ENCODE measurements around the gene SNAP47.

The SNAP47 gene

DNA sequence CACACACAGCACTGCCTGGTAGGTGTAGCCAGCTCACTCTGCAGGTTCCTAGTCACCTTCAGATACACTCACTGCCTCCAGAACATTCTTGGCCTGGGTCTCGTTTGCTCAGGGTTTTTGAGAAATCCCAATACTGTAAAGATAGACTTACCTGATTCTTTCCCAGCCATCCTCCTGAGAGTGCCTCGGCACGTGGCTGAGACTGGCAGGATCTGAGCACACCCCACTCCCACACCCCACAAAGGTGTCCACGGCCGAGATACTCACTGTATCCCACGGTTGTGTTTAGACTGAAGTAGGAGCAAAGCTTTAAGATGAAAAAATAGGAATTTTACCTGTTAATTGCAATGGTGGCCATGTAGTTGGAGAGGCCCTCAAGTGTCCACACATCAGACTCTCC lies 33.4 kb downstream of the SNAP47 start:
- no peak for ATAC-seq (replicated peaks; ENCODE audit: extremely low read depth, poor library complexity, severe bottlenecking)
- Mint-ChIP-seq H3K9me3 (no peaks in the 10 kb centered on the region), H3K4me1 (peaks cover 67% of the 10 kb centered on the region), H3K4me3 (no peak overlapping the region), H3K36me3 (ENCODE audit: insufficient read depth) (peaks cover 14% of the 10 kb centered on the region), H3K27ac (ENCODE audit: low read depth) (no peak overlapping the region), H3K27me3 (no peaks in the 10 kb centered on the region)
- no peak for DNase-seq (ENCODE audit: low spot score in 2 of 2)

DNA sequence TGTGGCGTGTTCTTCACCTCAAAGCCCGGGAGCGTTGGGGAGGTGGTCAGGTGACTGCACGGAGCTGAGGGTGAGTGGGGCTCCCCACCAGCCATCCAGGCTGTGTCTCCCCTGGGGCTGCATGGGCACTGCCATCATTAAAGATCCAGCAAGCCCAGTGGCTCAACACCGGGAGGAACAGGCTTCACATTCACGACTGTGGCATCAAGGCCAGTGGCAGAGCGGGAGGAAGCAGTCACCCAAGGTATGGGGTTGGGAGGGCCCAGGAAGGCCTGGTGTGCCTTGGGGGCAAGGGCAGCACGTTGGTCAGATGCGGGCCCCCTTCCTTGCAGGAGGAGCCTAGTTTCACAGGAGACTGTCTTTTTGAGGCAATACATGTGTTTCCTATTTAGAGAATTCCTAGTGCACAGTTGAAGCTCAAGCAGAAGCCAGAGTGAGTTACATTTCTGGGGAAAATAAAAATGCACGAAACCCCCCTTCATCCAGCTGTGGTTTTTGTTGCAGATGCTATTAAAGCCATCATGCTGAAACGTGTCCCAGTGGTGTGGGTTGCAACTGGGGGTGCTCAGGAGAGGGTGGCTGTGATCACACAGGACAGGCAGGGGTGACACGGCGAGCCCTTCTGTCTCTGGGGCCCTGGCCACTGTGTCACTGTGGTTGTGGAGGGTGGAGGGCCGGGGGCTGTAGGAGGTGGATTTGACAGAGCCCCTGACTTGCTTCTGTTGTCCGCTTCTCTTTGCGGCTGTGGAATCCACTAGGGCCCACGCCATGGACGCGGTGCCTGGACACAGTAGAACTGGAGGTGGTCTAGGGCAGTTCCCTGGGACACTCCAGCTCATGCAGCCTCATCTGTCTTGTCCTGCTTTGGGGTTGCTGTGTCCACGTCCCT lies 34.1 kb downstream of the SNAP47 start:
- no peak for DNase-seq (ENCODE audit: low spot score in 2 of 2)

DNA sequence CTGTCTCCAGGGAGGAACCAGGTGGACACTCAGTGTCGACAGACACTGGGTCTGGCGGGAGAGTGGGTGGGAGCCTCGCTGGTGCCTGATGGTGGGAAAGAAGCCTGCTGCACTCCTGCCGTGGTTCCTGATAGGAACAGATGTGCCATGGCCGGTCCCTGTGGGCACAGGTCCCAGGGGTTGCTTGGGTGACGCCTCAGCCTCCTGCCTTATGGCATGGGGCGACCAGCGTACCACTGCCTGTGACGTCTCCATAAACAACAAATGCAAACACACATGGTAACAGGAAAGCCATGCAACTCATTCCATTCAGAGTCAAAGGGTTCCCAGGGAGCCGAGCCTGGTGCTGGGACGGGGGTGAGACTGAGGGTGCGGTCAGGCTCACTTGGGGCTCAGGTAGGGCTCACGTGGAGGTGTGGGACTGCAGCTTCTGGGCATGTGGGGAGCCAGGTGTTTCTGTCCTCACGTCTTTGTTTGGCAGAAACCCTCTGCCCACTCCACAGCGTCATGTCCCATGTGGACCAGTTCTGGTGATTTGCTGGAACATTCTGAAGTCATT lies 34.8 kb downstream of the SNAP47 start:
- no peak for DNase-seq (ENCODE audit: low spot score in 2 of 2)
- H3K27me3 Mint-ChIP-seq: no peaks in the 10 kb centered on the region

More for the DNA sequence above, 34.1 kb downstream of the SNAP47 start:
- H3K36me3 Mint-ChIP-seq (ENCODE audit: insufficient read depth): peaks cover 11% of the 10 kb centered on the region
- ATAC-seq (replicated peaks; ENCODE audit: extremely low read depth, poor library complexity, severe bottlenecking): no peak
- H3K9me3 Mint-ChIP-seq: no peaks in the 10 kb centered on the region
- H3K4me3 Mint-ChIP-seq: no peak overlapping the region
- peaks cover 67% of the 10 kb centered on the region for H3K4me1 Mint-ChIP-seq
- H3K27ac Mint-ChIP-seq (ENCODE audit: low read depth): no peak overlapping the region
- no peaks in the 10 kb centered on the region for H3K27me3 Mint-ChIP-seq

DNA sequence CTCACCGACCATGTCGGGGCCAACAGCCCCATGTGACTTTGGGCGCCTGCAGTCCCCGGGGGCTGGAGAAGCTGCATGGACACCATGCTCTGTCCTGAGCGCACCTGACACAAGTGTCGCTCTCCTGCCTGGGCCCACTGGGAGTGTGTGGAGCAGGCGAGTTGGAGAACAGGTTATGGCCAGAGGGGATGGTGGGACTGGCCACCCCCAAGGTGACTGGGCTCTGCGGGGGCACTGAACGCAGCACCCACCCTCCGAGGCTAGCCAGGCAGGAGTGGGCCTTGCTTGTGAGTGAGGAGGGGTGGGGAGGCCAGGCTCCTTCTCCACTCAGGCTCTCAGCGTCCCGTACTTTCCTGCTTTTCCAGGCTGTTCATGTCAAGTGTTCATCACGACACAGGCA lies 35.6 kb downstream of the SNAP47 start:
- DNase-seq (ENCODE audit: low spot score in 2 of 2) (no peak), ATAC-seq (replicated peaks; ENCODE audit: extremely low read depth, poor library complexity, severe bottlenecking) (no peak)
- no peaks in the 10 kb centered on the region for H3K9me3 Mint-ChIP-seq
- no peak overlapping the region for H3K4me3 Mint-ChIP-seq
- H3K36me3 Mint-ChIP-seq (ENCODE audit: insufficient read depth): peaks cover 11% of the 10 kb centered on the region
- no peak overlapping the region for H3K27ac Mint-ChIP-seq (ENCODE audit: low read depth)
- H3K27me3 Mint-ChIP-seq: no peaks in the 10 kb centered on the region
- peaks cover 60% of the 10 kb centered on the region for H3K4me1 Mint-ChIP-seq

More for the DNA sequence above, 34.8 kb downstream of the SNAP47 start:
- no peaks in the 10 kb centered on the region for H3K9me3 Mint-ChIP-seq
- H3K4me3 Mint-ChIP-seq: no peak overlapping the region
- no peak for ATAC-seq (replicated peaks; ENCODE audit: extremely low read depth, poor library complexity, severe bottlenecking)
- no peak overlapping the region for H3K27ac Mint-ChIP-seq (ENCODE audit: low read depth)
- peaks cover 11% of the 10 kb centered on the region for H3K36me3 Mint-ChIP-seq (ENCODE audit: insufficient read depth)
- H3K4me1 Mint-ChIP-seq: peaks cover 67% of the 10 kb centered on the region

DNA sequence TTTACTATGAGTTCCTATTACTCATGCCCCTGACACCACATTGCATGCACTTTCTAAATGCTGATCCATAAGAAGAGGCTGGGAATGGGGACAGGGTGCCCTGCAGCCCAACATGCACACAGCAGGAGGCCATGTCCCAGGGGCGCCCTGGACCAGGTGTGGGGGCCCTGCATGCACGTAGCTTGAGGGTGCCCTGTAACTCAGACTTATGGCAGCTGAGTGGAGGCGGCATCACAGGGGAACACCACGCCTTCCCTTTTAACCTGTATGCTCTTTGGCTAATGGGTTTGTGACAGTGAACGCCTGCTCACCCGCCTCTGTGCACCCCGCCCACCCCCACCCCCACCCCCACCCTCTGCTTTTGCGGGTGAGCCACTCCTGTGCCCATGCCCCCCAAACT lies 36.1 kb downstream of the SNAP47 start:
- Mint-ChIP-seq H3K4me3 (no peak overlapping the region), H3K9me3 (no peaks in the 10 kb centered on the region), H3K27ac (ENCODE audit: low read depth) (no peak overlapping the region), H3K36me3 (ENCODE audit: insufficient read depth) (peaks cover 8% of the 10 kb centered on the region), H3K27me3 (no peaks in the 10 kb centered on the region), H3K4me1 (peaks cover 57% of the 10 kb centered on the region)
- ATAC-seq (replicated peaks; ENCODE audit: extremely low read depth, poor library complexity, severe bottlenecking) (no peak), DNase-seq (ENCODE audit: low spot score in 2 of 2) (no peak)

DNA sequence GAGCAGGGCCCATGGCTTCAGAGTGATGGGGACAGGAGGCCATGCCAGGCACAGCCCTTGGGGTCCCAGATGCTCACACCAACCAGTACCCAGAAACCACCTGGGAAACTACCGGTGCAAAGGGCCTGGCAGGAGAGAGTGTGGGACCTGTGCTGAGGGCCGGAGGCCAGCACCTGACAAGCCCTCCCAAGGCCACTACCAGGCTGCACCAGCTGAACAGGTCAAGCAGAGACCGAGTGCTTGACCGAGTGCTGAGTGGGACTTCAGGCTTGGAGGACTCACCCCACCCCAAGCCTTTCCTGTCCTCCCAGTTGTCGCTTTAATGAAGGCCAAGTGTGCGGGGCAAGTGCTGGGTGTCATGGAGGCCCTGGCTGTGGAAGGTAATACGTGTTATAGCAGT lies 36.5 kb downstream of the SNAP47 start:
- ATAC-seq (replicated peaks; ENCODE audit: extremely low read depth, poor library complexity, severe bottlenecking): no peak
- no peaks in the 10 kb centered on the region for H3K9me3 Mint-ChIP-seq
- H3K36me3 Mint-ChIP-seq (ENCODE audit: insufficient read depth): peaks cover 5% of the 10 kb centered on the region
- no peak overlapping the region for H3K27ac Mint-ChIP-seq (ENCODE audit: low read depth)
- H3K4me3 Mint-ChIP-seq: no peak overlapping the region
- peaks cover 56% of the 10 kb centered on the region for H3K4me1 Mint-ChIP-seq
- H3K27me3 Mint-ChIP-seq: no peaks in the 10 kb centered on the region
- DNase-seq (ENCODE audit: low spot score in 2 of 2): no peak

DNA sequence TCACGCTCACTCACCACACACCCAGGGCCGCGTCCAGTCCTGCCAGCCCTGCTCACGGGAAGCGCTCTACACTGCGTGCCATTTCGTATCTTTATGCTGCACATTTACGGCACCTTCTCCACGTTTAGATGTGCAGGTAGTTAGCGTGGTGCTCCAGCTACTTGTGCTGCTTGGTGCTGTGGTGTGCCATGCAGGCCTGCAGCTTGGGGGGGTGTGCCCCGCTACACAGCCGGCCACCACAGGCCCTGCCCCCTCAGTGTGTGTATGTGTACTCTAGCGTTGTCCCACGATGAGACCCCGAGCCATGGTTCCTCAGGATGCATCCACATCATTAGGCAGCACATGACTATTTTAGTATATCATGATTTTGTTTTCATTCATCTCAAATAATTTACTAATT lies 38.3 kb downstream of the SNAP47 start:
- peaks cover 39% of the 10 kb centered on the region for H3K4me1 Mint-ChIP-seq
- ATAC-seq (replicated peaks; ENCODE audit: extremely low read depth, poor library complexity, severe bottlenecking) (no peak), DNase-seq (ENCODE audit: low spot score in 2 of 2) (no peak)
- H3K9me3 Mint-ChIP-seq: no peaks in the 10 kb centered on the region
- peaks cover 4% of the 10 kb centered on the region for H3K36me3 Mint-ChIP-seq (ENCODE audit: insufficient read depth)
- no peaks in the 10 kb centered on the region for H3K27me3 Mint-ChIP-seq
- peak overlapping the region; percentile 61 for H3K4me3 Mint-ChIP-seq
- H3K27ac Mint-ChIP-seq (ENCODE audit: low read depth): peak overlapping the region; percentile 5

DNA sequence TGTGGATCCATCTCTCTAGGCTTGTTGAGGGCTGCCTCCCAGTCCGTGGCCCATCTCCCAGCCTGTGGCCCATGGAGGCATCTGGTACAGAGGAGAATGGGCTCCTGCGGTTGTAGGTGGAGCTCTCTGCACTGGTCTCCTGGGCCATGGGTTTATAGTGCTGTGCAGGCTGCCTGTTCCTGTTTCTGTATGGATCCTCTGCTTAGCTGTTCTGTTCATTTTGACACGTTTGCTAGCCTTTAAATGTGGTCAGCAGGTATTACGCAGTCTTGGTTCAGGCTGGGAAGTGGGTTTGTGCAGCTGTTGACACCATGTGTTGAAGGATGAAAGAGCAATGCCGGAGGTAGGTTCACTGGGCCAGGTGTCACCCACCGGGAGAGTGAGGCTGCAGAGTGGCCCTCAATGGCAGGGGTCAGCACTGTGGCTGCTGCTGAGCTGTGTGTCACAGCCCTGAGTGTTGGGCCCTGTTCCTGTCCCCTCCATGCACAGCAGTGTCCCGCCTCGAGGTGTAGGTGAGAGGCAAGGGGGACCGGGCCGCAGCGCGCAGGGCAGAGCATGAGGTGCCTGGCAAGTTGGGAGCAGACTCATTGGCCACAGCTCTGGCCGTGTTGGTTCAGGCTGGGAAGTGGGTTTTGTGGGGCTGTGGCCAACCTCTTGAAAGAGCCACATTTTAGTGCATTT lies 39.0 kb downstream of the SNAP47 start:
- Mint-ChIP-seq H3K27me3 (no peaks in the 10 kb centered on the region), H3K36me3 (ENCODE audit: insufficient read depth) (peaks cover 4% of the 10 kb centered on the region), H3K27ac (ENCODE audit: low read depth) (peak overlapping the region; percentile 5), H3K4me3 (peak overlapping the region; percentile 61), H3K9me3 (no peaks in the 10 kb centered on the region), H3K4me1 (peaks cover 32% of the 10 kb centered on the region)
- DNase-seq (ENCODE audit: low spot score in 2 of 2) (peak in 1 of 2 donors; percentile 72), ATAC-seq (replicated peaks; ENCODE audit: extremely low read depth, poor library complexity, severe bottlenecking) (peak; percentile 95)

DNA sequence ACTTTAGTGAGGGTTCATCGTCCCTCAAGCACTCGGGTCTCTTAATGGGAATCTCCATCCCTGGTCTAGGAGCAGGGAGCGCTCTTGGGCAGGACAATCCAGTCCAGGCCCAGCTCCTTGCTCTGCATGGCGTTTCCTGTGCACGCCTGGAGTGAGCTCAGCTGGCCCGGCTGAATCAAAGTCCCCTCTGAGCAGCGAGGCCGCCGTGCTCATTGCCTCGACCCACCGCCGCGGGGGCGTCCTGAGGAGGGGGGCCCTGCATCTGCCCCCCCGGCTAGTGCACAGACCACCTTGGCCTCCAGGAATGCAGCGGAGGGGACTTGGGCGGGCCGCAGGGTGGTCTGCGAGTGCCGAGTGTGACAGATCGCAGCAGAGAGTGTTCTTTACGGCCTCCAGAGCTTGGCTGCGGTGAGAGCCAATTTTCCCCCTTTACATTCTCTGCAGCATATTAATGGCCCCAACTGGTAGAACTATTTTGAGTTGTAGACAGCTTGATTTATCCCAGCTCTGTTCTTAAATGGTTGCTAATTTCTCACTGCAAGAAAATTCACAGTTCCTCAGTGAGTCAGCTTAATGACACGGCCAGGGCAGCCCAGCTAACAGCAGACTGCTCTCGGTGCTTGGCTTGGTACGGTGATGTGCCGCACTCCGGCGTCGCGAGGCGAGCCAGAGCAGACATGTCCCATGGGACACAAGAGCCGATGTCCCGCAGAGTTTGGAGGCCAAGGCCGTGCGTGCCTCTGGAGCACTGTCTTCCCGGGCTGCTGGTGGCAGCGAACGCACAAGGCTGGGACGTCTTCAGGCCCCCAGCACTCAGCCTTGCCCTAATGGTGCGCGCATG lies 39.8 kb downstream of the SNAP47 start:
- peak overlapping the region; percentile 61 for H3K4me3 Mint-ChIP-seq
- peaks cover 31% of the 10 kb centered on the region for H3K4me1 Mint-ChIP-seq
- no peaks in the 10 kb centered on the region for H3K9me3 Mint-ChIP-seq
- no peak overlapping the region for H3K27ac Mint-ChIP-seq (ENCODE audit: low read depth)
- ATAC-seq (replicated peaks; ENCODE audit: extremely low read depth, poor library complexity, severe bottlenecking) (no peak), DNase-seq (ENCODE audit: low spot score in 2 of 2) (no peak)
- H3K36me3 Mint-ChIP-seq (ENCODE audit: insufficient read depth): peaks cover 4% of the 10 kb centered on the region
- no peaks in the 10 kb centered on the region for H3K27me3 Mint-ChIP-seq

DNA sequence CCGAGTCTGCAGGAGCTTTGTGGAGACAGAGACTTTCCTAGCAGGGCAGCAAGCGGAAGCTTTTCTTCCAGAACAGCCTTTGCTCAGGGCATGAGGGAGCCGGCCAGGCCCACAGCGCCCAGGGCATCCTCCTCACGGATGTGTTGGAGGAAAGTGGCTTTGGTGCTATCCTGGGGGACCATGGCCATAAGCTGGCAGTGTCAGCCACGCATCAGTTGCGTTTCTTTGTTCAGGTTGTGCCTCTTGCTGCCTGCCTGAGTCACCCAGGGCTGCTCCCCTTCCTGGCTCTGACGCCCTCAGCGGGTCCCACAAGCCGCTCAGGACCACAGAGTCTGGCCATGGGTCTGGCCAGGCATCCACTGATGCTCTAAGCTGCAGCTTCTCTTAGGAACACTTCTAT lies 40.6 kb downstream of the SNAP47 start:
- peaks cover 31% of the 10 kb centered on the region for H3K4me1 Mint-ChIP-seq
- no peak overlapping the region for H3K27ac Mint-ChIP-seq (ENCODE audit: low read depth)
- peaks cover 4% of the 10 kb centered on the region for H3K36me3 Mint-ChIP-seq (ENCODE audit: insufficient read depth)
- DNase-seq (ENCODE audit: low spot score in 2 of 2): no peak
- H3K4me3 Mint-ChIP-seq: no peak overlapping the region
- no peaks in the 10 kb centered on the region for H3K27me3 Mint-ChIP-seq
- H3K9me3 Mint-ChIP-seq: no peaks in the 10 kb centered on the region
- no peak for ATAC-seq (replicated peaks; ENCODE audit: extremely low read depth, poor library complexity, severe bottlenecking)

DNA sequence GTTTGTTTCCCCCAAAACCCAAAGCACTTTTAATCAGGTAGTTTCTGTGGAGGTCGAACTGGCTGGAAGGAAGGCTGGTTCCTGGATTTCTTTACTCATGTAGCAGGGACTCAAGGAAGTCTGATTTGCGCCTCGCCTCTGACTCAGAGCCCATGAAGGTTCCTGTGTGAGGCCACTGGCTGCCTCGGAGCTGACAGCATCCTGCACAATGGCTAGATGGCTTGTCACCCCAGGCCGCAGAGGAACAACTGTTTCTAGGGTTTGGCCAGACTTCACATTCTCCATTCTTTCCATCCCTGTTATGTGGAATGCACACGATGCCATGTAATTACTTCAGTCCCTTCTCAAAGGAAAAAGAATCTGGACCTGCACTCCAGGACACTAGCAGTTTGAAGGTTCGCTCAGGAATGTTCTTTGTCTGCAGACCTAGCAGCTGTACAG lies 41.1 kb downstream of the SNAP47 start:
- peaks cover 31% of the 10 kb centered on the region for H3K4me1 Mint-ChIP-seq
- no peak overlapping the region for H3K27ac Mint-ChIP-seq (ENCODE audit: low read depth)
- DNase-seq (ENCODE audit: low spot score in 2 of 2) (no peak), ATAC-seq (replicated peaks; ENCODE audit: extremely low read depth, poor library complexity, severe bottlenecking) (no peak)
- H3K36me3 Mint-ChIP-seq (ENCODE audit: insufficient read depth): peaks cover 7% of the 10 kb centered on the region
- H3K9me3 Mint-ChIP-seq: no peaks in the 10 kb centered on the region
- no peaks in the 10 kb centered on the region for H3K27me3 Mint-ChIP-seq
- H3K4me3 Mint-ChIP-seq: no peak overlapping the region

DNA sequence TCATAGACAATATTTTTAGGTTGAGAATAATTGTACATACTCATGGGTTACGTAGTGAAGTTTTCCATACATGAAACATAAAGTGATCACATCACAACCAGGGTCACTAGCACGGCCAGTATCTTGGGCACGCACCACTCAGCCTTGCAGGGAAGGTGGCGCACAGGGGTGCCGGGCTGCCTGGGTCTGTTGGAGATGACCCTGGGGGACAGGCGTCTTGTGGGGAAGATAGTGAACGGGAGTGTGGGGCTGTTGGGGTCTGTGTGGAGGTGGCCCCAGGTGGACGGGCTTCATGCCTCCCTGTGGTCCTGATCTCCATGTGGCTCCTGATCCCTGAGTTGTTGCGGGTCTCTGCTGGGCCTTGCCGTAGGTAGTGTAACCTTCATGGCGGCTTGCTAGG lies 41.9 kb downstream of the SNAP47 start:
- peaks cover 31% of the 10 kb centered on the region for H3K4me1 Mint-ChIP-seq
- ATAC-seq (replicated peaks; ENCODE audit: extremely low read depth, poor library complexity, severe bottlenecking) (no peak), DNase-seq (ENCODE audit: low spot score in 2 of 2) (no peak)
- H3K27me3 Mint-ChIP-seq: no peaks in the 10 kb centered on the region
- H3K27ac Mint-ChIP-seq (ENCODE audit: low read depth): no peak overlapping the region
- no peak overlapping the region for H3K4me3 Mint-ChIP-seq
- no peaks in the 10 kb centered on the region for H3K9me3 Mint-ChIP-seq
- peaks cover 7% of the 10 kb centered on the region for H3K36me3 Mint-ChIP-seq (ENCODE audit: insufficient read depth)

Data from central memory CD8-positive, alpha-beta T cell (primary cell).